GM12878 (cell line): ENCODE data around the gene MST1R.

Experiments used
- CBX3 ChIP-seq: fragments of 200-600 bp; sonication (generic); IDR thresholded peaks from 2 replicates; pipeline ENCODE4 v1.6.1; 2016; ENCODE audit warnings: low read depth, borderline replicate concordance
- CEBPB ChIP-seq, 2 experiments: fragments of 150-350 bp in 1 of 2; IDR thresholded peaks; 2 replicates each; pipeline ENCODE4 v1.6.1; 2012 to 2014; ENCODE audit warnings: low read depth in 2 of 2, low read length in 2 of 2, borderline replicate concordance in 1 of 2, inconsistent platforms in 1 of 2
- CHD1 ChIP-seq: IDR thresholded peaks from 2 replicates; pipeline ENCODE4 v1.6.1; 2012; ENCODE audit warnings: low read depth, low read length, improper control_type of control experiment
- EGR1 ChIP-seq, 2 experiments: IDR thresholded peaks; 1 replicate in 1 of 2; 2 replicates in 1 of 2; pipeline ENCODE4 v1.6.1; 2011 to 2012; ENCODE audit warnings: low read depth in 2 of 2, low read length in 2 of 2, borderline replicate concordance in 1 of 2, mild to moderate bottlenecking in 1 of 2, moderate library complexity in 1 of 2
- EZH2 ChIP-seq: IDR thresholded peaks from 2 replicates; pipeline ENCODE4 v1.6.1; 2012; ENCODE audit warnings: low read depth, mild to moderate bottlenecking, control low read depth, inconsistent platforms, low read length, borderline replicate concordance; ENCODE audit not compliant: control insufficient read depth
- FOXM1 ChIP-seq: IDR thresholded peaks from 2 replicates; pipeline ENCODE4 v1.6.1; 2012; ENCODE audit warnings: low read depth, mild to moderate bottlenecking, inconsistent platforms, low read length, moderate library complexity
- IKZF1 ChIP-seq: fragments of 450-650 bp; conservative IDR thresholded peaks from 2 replicates; pipeline ENCODE4 v1.6.1; 2017; ENCODE audit warnings: antibody characterized with exemption, mild to moderate bottlenecking
- MYC ChIP-seq: IDR thresholded peaks from 2 replicates; pipeline ENCODE4 v1.6.1; 2011; ENCODE audit warnings: mild to moderate bottlenecking, low read length, moderate library complexity, inconsistent platforms; ENCODE audit not compliant: insufficient read depth, insufficient replicate concordance, insufficient read length, severe bottlenecking
- POLR2AphosphoS5 ChIP-seq: IDR thresholded peaks from 2 replicates; pipeline ENCODE4 v1.6.1; 2011; ENCODE audit warnings: mild to moderate bottlenecking, low read length, inconsistent platforms
- RFX5 ChIP-seq: IDR thresholded peaks from 2 replicates; pipeline ENCODE4 v1.6.1; 2011; ENCODE audit warnings: low read depth, low read length, improper control_type of control experiment
- SMC3 ChIP-seq: IDR thresholded peaks from 2 replicates; pipeline ENCODE4 v1.6.1; 2011; ENCODE audit warnings: low read length, improper control_type of control experiment, borderline replicate concordance
- TF ChIP-seq, protein P1 (sequence below), 3 experiments: IDR thresholded peaks in 2 of 3; conservative IDR thresholded peaks in 1 of 3; 2 replicates each; pipeline ENCODE4 v1.5.1; 2011; ENCODE audit warnings: low read depth in 3 of 3, low read length in 3 of 3, mild to moderate bottlenecking in 3 of 3, control low read depth in 2 of 3, moderate library complexity in 2 of 3, inconsistent platforms in 1 of 3, mixed read lengths in 1 of 3; ENCODE audit not compliant: control insufficient read depth in 2 of 3, insufficient read depth in 1 of 3; ENCODE audit errors: extremely low read depth in 1 of 3

DNA sequence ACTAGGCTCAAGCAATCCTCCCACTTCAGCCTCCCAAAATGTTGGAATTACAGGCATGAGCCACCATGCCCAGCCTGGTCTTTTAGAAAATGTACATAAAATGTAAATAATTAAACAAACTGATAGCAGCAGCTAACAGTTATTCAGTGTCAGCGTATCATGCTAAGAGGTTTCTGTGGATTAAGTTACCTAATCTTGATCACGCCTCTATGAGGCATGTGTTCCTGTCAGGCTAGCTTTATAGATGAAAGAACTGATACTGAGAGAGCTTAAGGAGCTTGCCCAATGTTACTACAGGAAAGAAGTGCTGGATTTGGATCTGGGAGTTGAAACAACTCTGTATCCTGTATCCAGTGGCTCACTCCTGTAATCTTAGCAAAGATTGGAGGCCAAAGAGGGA is 11.2 kb upstream of the MST1R start:
- TF ChIP-seq POLR2AphosphoS5 (no peak), RFX5 (no peak), FOXM1 (no peak), MYC (no peak), IKZF1 (no peak), EGR1 (IDR thresholded peaks at IDR 0.05; ENCODE audit: borderline replicate concordance in 1 of 2, low read depth in 2 of 2, low read length in 2 of 2) (no peak), CHD1 (no peak), SMC3 (no peak), EZH2 (no peak), CBX3 (no peak), CEBPB (IDR thresholded peaks at IDR 0.05; ENCODE audit: borderline replicate concordance in 1 of 2, low read depth in 2 of 2, low read length in 2 of 2) (no peak)
- TF ChIP-seq, protein P1, sequence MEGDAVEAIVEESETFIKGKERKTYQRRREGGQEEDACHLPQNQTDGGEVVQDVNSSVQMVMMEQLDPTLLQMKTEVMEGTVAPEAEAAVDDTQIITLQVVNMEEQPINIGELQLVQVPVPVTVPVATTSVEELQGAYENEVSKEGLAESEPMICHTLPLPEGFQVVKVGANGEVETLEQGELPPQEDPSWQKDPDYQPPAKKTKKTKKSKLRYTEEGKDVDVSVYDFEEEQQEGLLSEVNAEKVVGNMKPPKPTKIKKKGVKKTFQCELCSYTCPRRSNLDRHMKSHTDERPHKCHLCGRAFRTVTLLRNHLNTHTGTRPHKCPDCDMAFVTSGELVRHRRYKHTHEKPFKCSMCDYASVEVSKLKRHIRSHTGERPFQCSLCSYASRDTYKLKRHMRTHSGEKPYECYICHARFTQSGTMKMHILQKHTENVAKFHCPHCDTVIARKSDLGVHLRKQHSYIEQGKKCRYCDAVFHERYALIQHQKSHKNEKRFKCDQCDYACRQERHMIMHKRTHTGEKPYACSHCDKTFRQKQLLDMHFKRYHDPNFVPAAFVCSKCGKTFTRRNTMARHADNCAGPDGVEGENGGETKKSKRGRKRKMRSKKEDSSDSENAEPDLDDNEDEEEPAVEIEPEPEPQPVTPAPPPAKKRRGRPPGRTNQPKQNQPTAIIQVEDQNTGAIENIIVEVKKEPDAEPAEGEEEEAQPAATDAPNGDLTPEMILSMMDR (IDR thresholded peaks at IDR 0.05 in 2 of 3, conservative IDR thresholded peaks at IDR 0.05 in 1 of 3; ENCODE audit: control insufficient read depth in 2 of 3, extremely low read depth in 1 of 3, insufficient read depth in 1 of 3, low read depth in 3 of 3, low read length in 3 of 3): no peak
